HEK293T (cell line): ENCODE results near the gene MRPL2.

Experiments used
- CTCF ChIA-PET: fragments of 350-600 bp; formaldehyde crosslinking; extraction: SDS; loops from one replicate; lab custom pipeline; 2021; ENCODE audit warnings: antibody characterized with exemption, inconsistent platforms; lab: Yijun Ruan, JAX
- POLR2A ChIA-PET: fragments of 350-600 bp; formaldehyde crosslinking; extraction: SDS; loops from one replicate; lab custom pipeline; 2020; ENCODE audit warnings: antibody characterized with exemption, inconsistent platforms; lab: Yijun Ruan, JAX
- DNase-seq: peaks from one replicate; pipeline ENCODE4 v3.0.0; 2012; ENCODE audit warnings: mixed read lengths; ENCODE audit errors: extremely low spot score
- ARNT ChIP-seq: fragments of 450-650 bp; IDR thresholded peaks from 2 replicates; pipeline ENCODE4 v1.6.1; 2017; ENCODE audit warnings: mild to moderate bottlenecking
- BHLHE40 ChIP-seq: fragments of 450-650 bp; IDR thresholded peaks from 2 replicates; pipeline ENCODE4 v1.6.1; 2016; ENCODE audit warnings: mild to moderate bottlenecking, moderate library complexity, borderline replicate concordance
- CTBP1 ChIP-seq: fragments of 450-650 bp; IDR thresholded peaks from 2 replicates; pipeline ENCODE4 v1.6.1; 2016; ENCODE audit warnings: borderline replicate concordance
- ELF4 ChIP-seq: fragments of 450-650 bp; IDR thresholded peaks from 2 replicates; pipeline ENCODE4 v1.6.1; 2017; ENCODE audit warnings: antibody characterized with exemption
- FOXA1 ChIP-seq: fragments of 450-650 bp; IDR thresholded peaks from 2 replicates; pipeline ENCODE4 v1.6.1; 2016; ENCODE audit warnings: mild to moderate bottlenecking
- FOXK2 ChIP-seq: fragments of 450-650 bp; IDR thresholded peaks from 2 replicates; pipeline ENCODE4 v1.6.1; 2016; ENCODE audit warnings: mild to moderate bottlenecking
- FOXM1 ChIP-seq: fragments of 450-650 bp; IDR thresholded peaks from 2 replicates; pipeline ENCODE4 v1.6.1; 2017; ENCODE audit warnings: mild to moderate bottlenecking, borderline replicate concordance
- HDGF ChIP-seq: fragments of 450-650 bp; IDR thresholded peaks from 2 replicates; pipeline ENCODE4 v1.6.1; 2017; ENCODE audit warnings: antibody characterized with exemption, borderline replicate concordance
- L3MBTL2 ChIP-seq: fragments of 450-650 bp; conservative IDR thresholded peaks from 2 replicates; pipeline ENCODE4 v1.6.1; 2016; ENCODE audit warnings: mild to moderate bottlenecking
- LEF1 ChIP-seq: fragments of 450-650 bp; IDR thresholded peaks from 2 replicates; pipeline ENCODE4 v1.6.1; 2017; ENCODE audit warnings: mild to moderate bottlenecking, borderline replicate concordance
- NFRKB ChIP-seq: fragments of 450-650 bp; IDR thresholded peaks from 2 replicates; pipeline ENCODE4 v1.6.1; 2016; ENCODE audit warnings: mild to moderate bottlenecking, moderate library complexity
- SP1 ChIP-seq: fragments of 450-650 bp; IDR thresholded peaks from 2 replicates; pipeline ENCODE4 v1.6.1; 2017
- SUZ12 ChIP-seq: fragments of 450-650 bp; IDR thresholded peaks from 2 replicates; pipeline ENCODE4 v1.6.1; 2016; ENCODE audit warnings: mild to moderate bottlenecking
- TARDBP ChIP-seq: fragments of 450-650 bp; IDR thresholded peaks from 2 replicates; pipeline ENCODE4 v1.6.1; 2016
- ZNF384 ChIP-seq: fragments of 450-650 bp; IDR thresholded peaks from 2 replicates; pipeline ENCODE4 v1.6.1; 2016
- TF ChIP-seq, protein P1 (sequence below): fragments of 450-650 bp; IDR thresholded peaks from 2 replicates; pipeline ENCODE4 v1.6.1; 2016

The MRPL2 gene

DNA sequence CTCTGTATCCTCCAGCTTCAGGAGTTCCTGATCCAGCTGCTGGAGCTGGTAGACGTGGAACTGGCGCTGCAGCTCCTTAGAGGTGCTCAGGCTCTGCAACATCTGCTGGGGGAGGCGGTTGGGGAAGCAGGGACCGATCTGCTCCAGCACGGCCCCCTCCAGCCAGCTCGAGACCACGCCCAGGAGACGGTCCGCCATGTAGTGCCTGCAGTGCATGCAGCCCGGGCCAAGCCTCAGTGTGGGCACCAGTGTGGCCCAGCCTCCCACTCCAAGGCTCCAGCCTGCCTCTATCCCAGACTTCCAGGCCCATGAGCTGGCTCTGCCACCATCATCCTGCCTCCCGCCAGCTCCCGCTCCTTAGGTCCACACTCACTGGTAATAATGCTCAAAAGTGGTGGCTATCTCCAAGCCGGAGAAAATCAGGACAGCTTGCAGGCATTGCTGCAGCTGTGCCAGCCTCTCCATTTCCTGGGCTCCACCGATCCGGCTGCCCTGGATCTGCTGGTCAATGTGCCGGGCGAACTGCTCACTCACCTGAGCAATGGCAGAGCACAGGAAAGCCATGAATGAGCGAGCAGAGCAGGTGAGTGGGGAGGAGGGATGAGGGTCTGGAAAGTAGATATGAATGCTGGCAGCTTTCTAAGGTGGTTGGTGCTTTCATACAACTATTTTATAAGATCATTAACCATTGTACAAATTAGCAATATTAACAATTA, 18.5 kb downstream of the MRPL2 start:
- CTCF ChIA-PET = no interaction called here
- TF ChIP-seq FOXM1 (no peak), ZNF384 (no peak), FOXK2 (no peak), FOXA1 (no peak), CTBP1 (no peak), L3MBTL2 (no peak), BHLHE40 (no peak), ELF4 (no peak), HDGF (no peak), NFRKB (no peak), SUZ12 (no peak), TARDBP (no peak), LEF1 (no peak), ARNT (no peak)
- TF ChIP-seq, protein P1, sequence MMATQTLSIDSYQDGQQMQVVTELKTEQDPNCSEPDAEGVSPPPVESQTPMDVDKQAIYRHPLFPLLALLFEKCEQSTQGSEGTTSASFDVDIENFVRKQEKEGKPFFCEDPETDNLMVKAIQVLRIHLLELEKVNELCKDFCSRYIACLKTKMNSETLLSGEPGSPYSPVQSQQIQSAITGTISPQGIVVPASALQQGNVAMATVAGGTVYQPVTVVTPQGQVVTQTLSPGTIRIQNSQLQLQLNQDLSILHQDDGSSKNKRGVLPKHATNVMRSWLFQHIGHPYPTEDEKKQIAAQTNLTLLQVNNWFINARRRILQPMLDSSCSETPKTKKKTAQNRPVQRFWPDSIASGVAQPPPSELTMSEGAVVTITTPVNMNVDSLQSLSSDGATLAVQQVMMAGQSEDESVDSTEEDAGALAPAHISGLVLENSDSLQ = no peak
- POLR2A ChIA-PET = interaction anchor here (0.7 to 2.5 kb wide), 5 partner anchors 10 to 57 kb away, joined by 3 to 15 read pairs (median 5); partner anchors contain the start of genes CUL7, KLC4, MRPL2 and PPP2R5D
- no peak for DNase-seq

DNA sequence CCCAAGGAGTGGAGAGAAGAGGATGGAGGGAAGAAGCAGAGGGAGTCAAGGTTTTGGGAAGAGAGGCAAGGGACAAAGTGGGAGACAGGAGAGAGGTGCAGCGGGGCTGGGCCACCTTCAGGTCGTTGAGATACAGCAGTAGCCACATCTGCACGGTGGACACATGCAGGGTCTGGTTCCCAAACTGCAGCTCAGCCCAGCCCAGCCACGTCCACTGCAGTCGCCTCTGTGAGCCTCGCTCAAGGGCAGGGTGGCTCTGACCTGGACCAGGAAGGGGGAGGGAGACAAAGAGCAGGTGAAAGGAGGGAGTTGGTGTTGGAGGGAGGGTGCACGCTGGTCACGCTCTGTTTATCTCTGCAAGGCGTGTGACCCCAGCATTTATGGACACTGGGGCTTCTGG, 20.5 kb downstream of the MRPL2 start:
- DNase-seq = no peak
- ChIA-PET CTCF (no interaction called here), POLR2A (interaction anchor here (1.1 to 2.5 kb wide), 4 partner anchors 16 to 439 kb away, joined by 3 to 15 read pairs (median 4); partner anchors contain the start of genes CUL7, KLC4, MRPL2 and RRP36)
- TF ChIP-seq ZNF384 (no peak), FOXK2 (no peak), LEF1 (no peak), SP1 (no peak), ELF4 (no peak), NFRKB (no peak), L3MBTL2 (no peak), FOXM1 (no peak), BHLHE40 (no peak)

DNA sequence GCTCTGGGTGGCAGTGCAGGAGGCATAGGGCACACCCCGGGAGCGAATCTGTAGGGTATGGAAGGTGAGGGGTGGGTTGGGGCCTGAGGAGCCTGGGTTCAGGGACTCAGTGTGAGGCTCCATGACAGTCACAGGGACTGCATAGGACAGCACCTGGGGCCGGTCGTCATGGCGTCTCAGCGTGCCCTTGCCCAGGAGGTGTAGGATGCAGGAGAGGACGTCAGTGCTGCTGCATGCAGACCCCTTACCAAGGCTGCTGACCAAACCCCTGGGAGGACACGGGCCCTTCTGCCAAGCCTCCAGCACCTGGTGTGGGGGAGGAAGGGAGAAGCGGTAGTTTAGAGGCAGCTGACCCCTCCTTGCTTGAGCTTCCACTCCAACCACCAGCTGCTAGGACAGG, 21.5 kb downstream of the MRPL2 start:
- ChIA-PET CTCF (no interaction called here), POLR2A (interaction anchor here (1.2 to 1.6 kb wide), 2 partner anchors 16 to 22 kb away, joined by 3 to 4 read pairs; partner anchors contain the start of genes KLC4, MRPL2 and RRP36)
- DNase-seq = no peak
- TF ChIP-seq SP1 (no peak), ELF4 (no peak), FOXK2 (no peak), FOXM1 (no peak), HDGF (no peak), CTBP1 (no peak), NFRKB (no peak), ZNF384 (no peak), ARNT (no peak), TARDBP (no peak), L3MBTL2 (no peak), LEF1 (no peak), SUZ12 (no peak), BHLHE40 (no peak), FOXA1 (no peak)
- TF ChIP-seq, protein P1 = no peak

DNA sequence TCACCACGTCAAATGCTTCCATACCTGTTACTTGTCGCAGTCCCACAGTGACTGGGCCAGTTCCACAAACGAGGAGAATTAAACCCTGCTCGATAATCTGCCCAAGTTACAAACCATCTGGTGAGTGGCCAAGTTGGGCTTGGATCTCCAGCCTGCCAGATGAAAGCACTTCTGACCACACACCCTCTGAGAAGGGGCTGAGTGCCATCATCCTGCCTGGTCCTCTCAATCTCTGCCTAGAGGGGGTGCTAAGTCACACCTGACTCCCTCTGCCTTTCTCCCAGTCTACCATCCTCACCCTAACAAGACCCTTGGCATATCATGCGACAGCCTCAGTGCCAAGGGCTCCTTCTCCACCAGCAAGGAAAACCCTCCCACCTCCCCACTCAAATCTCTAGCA, 22.0 kb downstream of the MRPL2 start:
- ChIA-PET CTCF (no interaction called here), POLR2A (interaction anchor here (0.8 kb wide), 1 partner anchor 23 kb away, joined by 3 read pairs; the partner anchor contains the start of genes KLHDC3 and MEA1)
- TF ChIP-seq ARNT (no peak), NFRKB (no peak), CTBP1 (no peak), ZNF384 (no peak), BHLHE40 (no peak), LEF1 (no peak), SP1 (no peak), FOXK2 (no peak), L3MBTL2 (no peak), ELF4 (no peak), FOXA1 (no peak), FOXM1 (no peak), HDGF (no peak), TARDBP (no peak)
- TF ChIP-seq, protein P1 = no peak
- DNase-seq = no peak

DNA sequence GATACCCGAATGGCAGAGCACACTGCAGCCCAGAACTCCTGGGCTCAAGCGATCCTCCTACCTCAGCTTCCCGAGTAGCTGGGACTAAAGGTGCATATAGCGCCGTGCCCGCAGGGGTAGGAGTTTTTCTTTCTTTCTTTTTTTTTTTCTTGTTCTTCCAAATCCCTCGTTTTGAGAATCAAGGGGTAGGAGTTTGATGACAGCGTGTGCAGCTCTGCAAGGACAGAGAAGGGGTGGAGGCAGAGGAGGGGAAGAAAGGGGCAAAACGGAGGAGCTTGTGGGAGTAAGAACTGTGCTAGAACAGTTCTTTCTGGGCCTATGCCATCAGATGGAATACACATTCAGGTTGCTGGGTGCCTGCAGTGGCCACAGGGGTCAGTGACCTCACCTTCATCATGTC, 22.5 kb downstream of the MRPL2 start:
- POLR2A ChIA-PET = interaction anchor here (0.8 kb wide), 1 partner anchor 23 kb away, joined by 3 read pairs; the partner anchor contains the start of genes KLHDC3 and MEA1
- no peak for TF ChIP-seq ZNF384
- CTCF ChIA-PET = no interaction called here
- DNase-seq = no peak
